HL-60 (cell line): ENCODE measurements around the gene PHF11.
"Not testable (repeated sequence)": the region's sequence is repeated elsewhere in the genome, so short reads cannot be mapped to it uniquely, and the experiment has no call there.

ENCODE experiments used
- DNase-seq, 2 experiments: peaks; one replicate each; pipeline ENCODE4 v3.0.0-alpha.2; 2010 to 2020; ENCODE audit warnings: low read depth in 1 of 2, low spot score in 1 of 2
- H3K27ac ChIP-seq: fragments of 250-450 bp; sonication (Bioruptor Pico); replicated peaks from 2 replicates; pipeline ENCODE4 v1.5.1; 2020; ENCODE audit warnings: mild to moderate bottlenecking, moderate library complexity
- H3K27me3 ChIP-seq: fragments of 250-450 bp; sonication (Bioruptor Pico); 2 replicates; pipeline ENCODE4 v1.5.1; 2021; ENCODE audit warnings: mild to moderate bottlenecking, moderate library complexity; ENCODE audit not compliant: insufficient read depth, poor library complexity, severe bottlenecking
- H3K4me3 ChIP-seq: replicated peaks from 2 replicates; pipeline ENCODE4 v1.5.1; 2011; ENCODE audit warnings: mild to moderate bottlenecking, control low read depth, low read length; ENCODE audit not compliant: insufficient read depth
- CTCF ChIP-seq: IDR thresholded peaks from one replicate; pipeline ENCODE4 v1.5.1; 2011; ENCODE audit warnings: low read length, control low read depth, inconsistent platforms; ENCODE audit not compliant: insufficient read depth
- GABPA ChIP-seq: IDR thresholded peaks from 2 replicates; pipeline ENCODE4 v1.6.1; 2012; ENCODE audit warnings: low read depth
- POLR2AphosphoS5 ChIP-seq: IDR thresholded peaks from 2 replicates; pipeline ENCODE4 v1.6.1; 2012; ENCODE audit warnings: low read depth
- SPI1 ChIP-seq: IDR thresholded peaks from 2 replicates; pipeline ENCODE4 v1.6.1; 2012; ENCODE audit warnings: low read depth, mild to moderate bottlenecking, borderline replicate concordance
- TF ChIP-seq, protein P1 (sequence below): IDR thresholded peaks from 2 replicates; pipeline ENCODE4 v1.6.1; 2012; ENCODE audit warnings: low read depth; ENCODE audit not compliant: insufficient replicate concordance

Gene PHF11

DNA sequence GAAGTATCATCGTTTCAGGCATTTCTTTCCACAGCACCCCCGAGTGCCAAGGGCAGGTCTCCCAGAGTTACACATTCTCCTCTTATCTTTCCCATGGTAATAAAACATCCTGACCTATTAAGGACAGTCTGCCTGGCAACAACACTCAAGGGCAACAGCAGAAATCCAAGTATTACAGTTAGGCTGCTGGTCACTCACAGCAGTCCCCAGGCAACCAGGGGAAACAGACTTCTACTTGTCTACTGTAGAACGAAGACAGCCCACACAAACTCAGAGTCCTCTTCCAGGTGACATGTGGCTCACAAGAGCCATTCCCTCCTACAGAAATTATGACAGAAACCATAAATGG, 65.3 kb downstream of the PHF11 start:
- no peak for TF ChIP-seq POLR2AphosphoS5
- no peak for TF ChIP-seq SPI1
- TF ChIP-seq GABPA: no peak
- no peak for TF ChIP-seq CTCF
- TF ChIP-seq, protein P1, sequence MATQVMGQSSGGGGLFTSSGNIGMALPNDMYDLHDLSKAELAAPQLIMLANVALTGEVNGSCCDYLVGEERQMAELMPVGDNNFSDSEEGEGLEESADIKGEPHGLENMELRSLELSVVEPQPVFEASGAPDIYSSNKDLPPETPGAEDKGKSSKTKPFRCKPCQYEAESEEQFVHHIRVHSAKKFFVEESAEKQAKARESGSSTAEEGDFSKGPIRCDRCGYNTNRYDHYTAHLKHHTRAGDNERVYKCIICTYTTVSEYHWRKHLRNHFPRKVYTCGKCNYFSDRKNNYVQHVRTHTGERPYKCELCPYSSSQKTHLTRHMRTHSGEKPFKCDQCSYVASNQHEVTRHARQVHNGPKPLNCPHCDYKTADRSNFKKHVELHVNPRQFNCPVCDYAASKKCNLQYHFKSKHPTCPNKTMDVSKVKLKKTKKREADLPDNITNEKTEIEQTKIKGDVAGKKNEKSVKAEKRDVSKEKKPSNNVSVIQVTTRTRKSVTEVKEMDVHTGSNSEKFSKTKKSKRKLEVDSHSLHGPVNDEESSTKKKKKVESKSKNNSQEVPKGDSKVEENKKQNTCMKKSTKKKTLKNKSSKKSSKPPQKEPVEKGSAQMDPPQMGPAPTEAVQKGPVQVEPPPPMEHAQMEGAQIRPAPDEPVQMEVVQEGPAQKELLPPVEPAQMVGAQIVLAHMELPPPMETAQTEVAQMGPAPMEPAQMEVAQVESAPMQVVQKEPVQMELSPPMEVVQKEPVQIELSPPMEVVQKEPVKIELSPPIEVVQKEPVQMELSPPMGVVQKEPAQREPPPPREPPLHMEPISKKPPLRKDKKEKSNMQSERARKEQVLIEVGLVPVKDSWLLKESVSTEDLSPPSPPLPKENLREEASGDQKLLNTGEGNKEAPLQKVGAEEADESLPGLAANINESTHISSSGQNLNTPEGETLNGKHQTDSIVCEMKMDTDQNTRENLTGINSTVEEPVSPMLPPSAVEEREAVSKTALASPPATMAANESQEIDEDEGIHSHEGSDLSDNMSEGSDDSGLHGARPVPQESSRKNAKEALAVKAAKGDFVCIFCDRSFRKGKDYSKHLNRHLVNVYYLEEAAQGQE: no peak
- H3K27ac ChIP-seq: no peak overlapping the region
- H3K4me3 ChIP-seq: no peak overlapping the region
- H3K27me3 ChIP-seq: no peaks in the 10 kb centered on the region
- no peak for DNase-seq

- Histone ChIP-seq H3K4me3 (no peak overlapping the region), H3K27me3 (no peaks in the 10 kb centered on the region), H3K27ac (no peak overlapping the region)
- peak in 1 of 2 experiments; percentile 18 for DNase-seq
- TF ChIP-seq POLR2AphosphoS5 (no peak), SPI1 (no peak), GABPA (no peak), CTCF (no peak)
- TF ChIP-seq, protein P1: no peak
Observed at GRCh38 chr13:49563516-49563915, 67.8 kb downstream of the PHF11 start.

GRCh38 chr13:49565461-49565860, 69.7 kb downstream of the PHF11 start:
- H3K27ac ChIP-seq, DNase-seq, H3K4me3 ChIP-seq, H3K27me3 ChIP-seq: not testable (repeated sequence)

- TF ChIP-seq CTCF (no peak), GABPA (no peak), POLR2AphosphoS5 (no peak), SPI1 (no peak)
- TF ChIP-seq, protein P1: no peak
- Histone ChIP-seq H3K27me3 (no peaks in the 10 kb centered on the region), H3K27ac (no peak overlapping the region), H3K4me3 (no peak overlapping the region)
- no peak for DNase-seq
Observed at GRCh38 chr13:49566461-49566860, 70.7 kb downstream of the PHF11 start.
